HG03139 (cell line): ENCODE measurements around the gene USP46.

Source experiments
- ATAC-seq: cut with Tn5 transposase; IDR thresholded peaks from one replicate; pipeline ENCODE4 v1.9.1; 2021; ENCODE audit not compliant: unreplicated experiment

Gene USP46

GRCh38 chr4:52576961-52577623 lies 82.0 kb downstream of the USP46 start:
- ATAC-seq = no peak

GRCh38 chr4:52576326-52576725 lies 82.8 kb downstream of the USP46 start:
- ATAC-seq = no peak

GRCh38 chr4:52575406-52575805 lies 83.7 kb downstream of the USP46 start:
- ATAC-seq = no peak

GRCh38 chr4:52574036-52574435 lies 85.1 kb downstream of the USP46 start:
- ATAC-seq = no peak

- no peak for ATAC-seq
Measured at GRCh38 chr4:52573551-52573950, 85.5 kb downstream of the USP46 start.

- ATAC-seq = no peak
Measured at GRCh38 chr4:52572936-52573485, 86.1 kb downstream of the USP46 start.

- ATAC-seq = no peak
Measured at GRCh38 chr4:52568351-52568750, 90.8 kb downstream of the USP46 start.

GRCh38 chr4:52566136-52567031 lies 92.7 kb downstream of the USP46 start:
- no peak for ATAC-seq

- ATAC-seq = no peak
Measured at GRCh38 chr4:52560844-52561280, 98.2 kb downstream of the USP46 start.

- no peak for ATAC-seq
Measured at GRCh38 chr4:52555356-52555716, 103.8 kb downstream of the USP46 start.

GRCh38 chr4:52554612-52555355 lies 104.3 kb downstream of the USP46 start:
- no peak for ATAC-seq

- no peak for ATAC-seq
Measured at GRCh38 chr4:52552778-52553177, 106.3 kb downstream of the USP46 start.

GRCh38 chr4:52551487-52551886 lies 107.6 kb downstream of the USP46 start:
- no peak for ATAC-seq

- ATAC-seq = no peak
Measured at GRCh38 chr4:52550186-52550585, 108.9 kb downstream of the USP46 start.

- ATAC-seq = no peak
Measured at GRCh38 chr4:52548818-52549570, 110.1 kb downstream of the USP46 start.

GRCh38 chr4:52546449-52546848 lies 112.7 kb downstream of the USP46 start:
- no peak for ATAC-seq

GRCh38 chr4:52545099-52546069 lies 113.7 kb downstream of the USP46 start:
- ATAC-seq = peak; percentile 76
